Caki2 (cell line): ENCODE measurements around the gene KPNA4. TPM values are rescaled to one million over a fixed set of nuclear protein-coding genes. Genes with fewer than 3 reads are reported as not detected.
A peak's percentile ranks its signal among the peaks of the same experiment; 100 is the strongest.
"Not testable (repeated sequence)": the region's sequence is repeated elsewhere in the genome, so short reads cannot be mapped to it uniquely, and the experiment has no call there.

Experiments
- DNase-seq: peaks from one replicate; pipeline ENCODE4 v3.0.0-alpha.2; 2015; ENCODE audit warnings: low read depth
- in situ Hi-C: cut with HindIII; loops from 2 replicates; pipeline ENCODE4 v1.10.0; 2016; ENCODE audit warnings: low sequenced_read_pairs, low pct_unique_long_range_greater_than_20kb, mixed read lengths
- total RNA-seq: library from RNA; depleted of rRNA; stranded (reverse); fragments of >200 nt; shearing (Covaris generic); gene quantifications from 2 replicates; pipeline ENCODE4 v1.2.3, GENCODE V29; 2014; ENCODE audit warnings: low replicate concordance; rRNA removed

KPNA4 gene
- 18.3 and 20.2 TPM in 2 replicates for total RNA-seq

- in situ Hi-C loops, result no loop called here
- DNase-seq, result peak; percentile 98
Measured at GRCh38 chr3:160565442-160566403, at the start of gene KPNA4. KPNA4 (minus strand) TSS chr3:160565571; CDS start chr3:160565282, 289 bp downstream.

- in situ Hi-C loops, result no loop called here
- DNase-seq, result no peak
Measured at GRCh38 chr3:160613661-160614060, 48.3 kb upstream of the KPNA4 start.

- no peak for DNase-seq
- in situ Hi-C loops, result no loop called here
Measured at GRCh38 chr3:160612386-160613075, 47.2 kb upstream of the KPNA4 start.

GRCh38 chr3:160611141-160611540 is 45.8 kb upstream of the KPNA4 start:
- DNase-seq, result no peak
- in situ Hi-C loops, result no loop called here

- no peak for DNase-seq
- in situ Hi-C loops, result no loop called here
Measured at GRCh38 chr3:160608870-160609269, 43.5 kb upstream of the KPNA4 start.

GRCh38 chr3:160607826-160608225 is 42.5 kb upstream of the KPNA4 start:
- in situ Hi-C loops, result no loop called here
- DNase-seq, result no peak

- in situ Hi-C loops, result no loop called here
- no peak for DNase-seq
Measured at GRCh38 chr3:160605315-160605714, 39.9 kb upstream of the KPNA4 start.

GRCh38 chr3:160603845-160604244 is 38.5 kb upstream of the KPNA4 start:
- in situ Hi-C loops, DNase-seq: not testable (repeated sequence)

GRCh38 chr3:160602259-160602658 is 36.9 kb upstream of the KPNA4 start:
- DNase-seq, result no peak
- in situ Hi-C loops, result no loop called here

GRCh38 chr3:160601288-160601687 is 35.9 kb upstream of the KPNA4 start:
- DNase-seq, result no peak
- in situ Hi-C loops, result no loop called here

- in situ Hi-C loops, result no loop called here
- no peak for DNase-seq
Measured at GRCh38 chr3:160598865-160599264, 33.5 kb upstream of the KPNA4 start.

GRCh38 chr3:160588023-160588422 is 22.7 kb upstream of the KPNA4 start:
- DNase-seq, result no peak
- in situ Hi-C loops, result no loop called here

- in situ Hi-C loops, result no loop called here
- no peak for DNase-seq
Measured at GRCh38 chr3:160587105-160587504, 21.7 kb upstream of the KPNA4 start.

- no peak for DNase-seq
- in situ Hi-C loops, result no loop called here
Measured at GRCh38 chr3:160586679-160587078, 21.3 kb upstream of the KPNA4 start.

- in situ Hi-C loops, result no loop called here
- no peak for DNase-seq
Measured at GRCh38 chr3:160583451-160583850, 18.1 kb upstream of the KPNA4 start.

- DNase-seq, result no peak
- in situ Hi-C loops, result no loop called here
Measured at GRCh38 chr3:160580938-160581337, 15.6 kb upstream of the KPNA4 start.

GRCh38 chr3:160577556-160578195 is 12.3 kb upstream of the KPNA4 start:
- in situ Hi-C loops, result no loop called here
- peak; percentile 25 for DNase-seq

- in situ Hi-C loops, result no loop called here
- no peak for DNase-seq
Measured at GRCh38 chr3:160577093-160577492, 11.7 kb upstream of the KPNA4 start.

GRCh38 chr3:160576621-160577020 is 11.2 kb upstream of the KPNA4 start:
- in situ Hi-C loops, result no loop called here
- no peak for DNase-seq
